ENCODE data around the gene FRMPD4. TPM values are rescaled to one million over a fixed set of nuclear protein-coding genes. Genes with fewer than 3 reads are reported as not detected.

The FRMPD4 gene
- total RNA-seq, 1 experiment from 2014 or later, result 0.24 TPM

DNA sequence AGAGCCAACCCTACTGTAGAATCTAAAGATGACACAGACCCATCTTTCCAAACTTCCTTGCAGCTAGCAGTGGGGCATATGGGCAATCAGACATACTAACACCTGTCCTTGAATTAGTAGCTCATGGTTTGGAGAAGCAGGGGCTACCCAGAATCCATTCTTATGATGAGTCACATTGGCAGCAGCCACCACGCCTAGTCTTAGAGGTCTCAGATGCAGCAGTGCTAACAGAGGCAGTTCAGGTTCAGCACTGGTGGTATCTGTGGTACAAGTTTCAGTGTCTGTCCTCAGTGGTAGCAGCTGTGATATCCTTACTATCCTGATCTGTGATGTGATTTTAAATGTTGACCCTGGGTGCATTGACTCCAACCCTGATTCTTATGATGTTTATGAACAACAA lies 68.1 kb downstream of the FRMPD4 start:
- Histone ChIP-seq H3K4me1 (ENCODE audit: insufficient read depth, low read length) (no peaks in the 10 kb centered on the region; the same call in 1 of the 2 replicates), H3T11ph (ENCODE audit: low read length) (no peak overlapping the region), H3K14ac (ENCODE audit: insufficient read depth, low read length) (no peak overlapping the region), H3K4me2 (ENCODE audit: insufficient read depth, insufficient read length, low read length) (no peak overlapping the region), H4K20me1 (ENCODE audit: control insufficient read depth, insufficient read depth, insufficient read length) (no peaks in the 10 kb centered on the region), H2AK5ac (ENCODE audit: insufficient read length, low read length) (no peak overlapping the region), H2BK20ac (ENCODE audit: low read depth, low read length, poor library complexity, severe bottlenecking) (no peak overlapping the region), H3K27ac (ENCODE audit: insufficient read length, low read depth, low read length) (no peak overlapping the region), H2BK12ac (ENCODE audit: insufficient read length, low read depth, low read length) (no peak overlapping the region), H3K9ac (ENCODE audit: extremely low read depth, insufficient read length, low read length) (no peak overlapping the region), H3K18ac (ENCODE audit: insufficient read length, low read depth, low read length) (no peak overlapping the region), H3K9me3 (ENCODE audit: control insufficient read depth, low read depth, low read length) (no peaks in the 10 kb centered on the region), H2BK5ac (ENCODE audit: insufficient read length, low read length) (no peak overlapping the region), H4K8ac (replicated peaks; ENCODE audit: insufficient read length, low read depth, low read length) (no peak overlapping the region), H2BK120ac (ENCODE audit: low read depth, low read length, poor library complexity, severe bottlenecking) (no peak overlapping the region), H3K23ac (ENCODE audit: insufficient read length, low read depth, low read length) (no peak overlapping the region), H3K79me1 (ENCODE audit: insufficient read depth, low read depth, low read length, poor library complexity, severe bottlenecking) (no peaks in the 10 kb centered on the region), H2AFZ (ENCODE audit: low read length) (no peak overlapping the region), H3K4ac (ENCODE audit: low read depth, low read length) (no peak overlapping the region), H3K27me3 (ENCODE audit: insufficient read depth, low read length) (no peaks in the 10 kb centered on the region), H4K91ac (ENCODE audit: insufficient read length, low read depth, low read length) (no peak overlapping the region), H3K79me2 (ENCODE audit: insufficient read depth, low read length) (no peaks in the 10 kb centered on the region), H4K5ac (ENCODE audit: insufficient read length, low read depth, low read length) (no peak overlapping the region), H2BK15ac (ENCODE audit: low read depth, low read length) (no peak overlapping the region), H3K56ac (ENCODE audit: insufficient read length, low read depth, low read length) (no peak overlapping the region), H3K23me2 (ENCODE audit: insufficient read length, low read depth, low read length, poor library complexity, severe bottlenecking) (no peaks in the 10 kb centered on the region)
- TF ChIP-seq, protein P1, sequence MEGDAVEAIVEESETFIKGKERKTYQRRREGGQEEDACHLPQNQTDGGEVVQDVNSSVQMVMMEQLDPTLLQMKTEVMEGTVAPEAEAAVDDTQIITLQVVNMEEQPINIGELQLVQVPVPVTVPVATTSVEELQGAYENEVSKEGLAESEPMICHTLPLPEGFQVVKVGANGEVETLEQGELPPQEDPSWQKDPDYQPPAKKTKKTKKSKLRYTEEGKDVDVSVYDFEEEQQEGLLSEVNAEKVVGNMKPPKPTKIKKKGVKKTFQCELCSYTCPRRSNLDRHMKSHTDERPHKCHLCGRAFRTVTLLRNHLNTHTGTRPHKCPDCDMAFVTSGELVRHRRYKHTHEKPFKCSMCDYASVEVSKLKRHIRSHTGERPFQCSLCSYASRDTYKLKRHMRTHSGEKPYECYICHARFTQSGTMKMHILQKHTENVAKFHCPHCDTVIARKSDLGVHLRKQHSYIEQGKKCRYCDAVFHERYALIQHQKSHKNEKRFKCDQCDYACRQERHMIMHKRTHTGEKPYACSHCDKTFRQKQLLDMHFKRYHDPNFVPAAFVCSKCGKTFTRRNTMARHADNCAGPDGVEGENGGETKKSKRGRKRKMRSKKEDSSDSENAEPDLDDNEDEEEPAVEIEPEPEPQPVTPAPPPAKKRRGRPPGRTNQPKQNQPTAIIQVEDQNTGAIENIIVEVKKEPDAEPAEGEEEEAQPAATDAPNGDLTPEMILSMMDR (conservative IDR thresholded peaks at IDR 0.05), result no peak
- H3K36me3 Mint-ChIP-seq (ENCODE audit: insufficient read depth in 1 of 3, low read depth in 3 of 3), result peaks cover 0 to 2% (median 0%) of the 10 kb centered on the region in 3 experiments; a peak in 1 of 7 replicates
- H3K4me3 Mint-ChIP-seq, result no peak overlapping the region
- DNase-seq, result no peak
- no peak overlapping the region for H3K27ac Mint-ChIP-seq
- no peaks in the 10 kb centered on the region for H3K4me1 Mint-ChIP-seq
- no peaks in the 10 kb centered on the region; the same call in 1 of the 2 replicates for H3K27me3 Mint-ChIP-seq (ENCODE audit: low read depth)
- WGBS (ENCODE audit: extremely low coverage, insufficient read length, low lambda C conversion rate), result no CpG with 5 or more reads among the region's 1 CpG
- H3K9me3 Mint-ChIP-seq, result peaks cover 54 to 55% of the 10 kb centered on the region in 2 experiments

Data from H9 (cell line).